ENCODE measurements around the gene TP63. TPM values are rescaled to one million over a fixed set of nuclear protein-coding genes. Genes with fewer than 3 reads are reported as not detected.

The TP63 gene
- total and polyA plus RNA-seq, 2 experiments from 2014 or later, result not detected

GRCh38 chr3:189778340-189778950 is 147.3 kb downstream of the TP63 start (continued):
- no peak for TF ChIP-seq ZNF462 (CRISPR knock-in tag; IDR thresholded peaks at IDR 0.05)

- Mint-ChIP-seq H3K27ac (no peak overlapping the region), H3K4me3 (no peak overlapping the region), H3K27me3 (ENCODE audit: insufficient read depth, low read depth, poor library complexity) (peaks cover 56% of the 10 kb centered on the region), H3K4me1 (peaks cover 16% of the 10 kb centered on the region), H3K9me3 (no peaks in the 10 kb centered on the region), H3K36me3 (ENCODE audit: low read depth) (no peaks in the 10 kb centered on the region)
- Histone ChIP-seq H3K36me3 (ENCODE audit: insufficient read depth) (no peaks in the 10 kb centered on the region), H3K4me1 (ENCODE audit: insufficient read depth) (peaks cover 8% of the 10 kb centered on the region; the same call in 1 of the 2 replicates), H3K79me2 (replicated peaks; ENCODE audit: insufficient read depth) (no peaks in the 10 kb centered on the region), H4K20me1 (replicated peaks; ENCODE audit: insufficient read depth) (no peaks in the 10 kb centered on the region), H3K4me2 (no peak overlapping the region), H2AFZ (no peak overlapping the region), H3K9me2 (ENCODE audit: insufficient read depth) (no peaks in the 10 kb centered on the region), H3F3A (replicated peaks; ENCODE audit: low read depth) (no peaks in the 10 kb centered on the region), H3K27me3 (ENCODE audit: insufficient read depth) (peaks cover 78% of the 10 kb centered on the region), H3K4me3 (no peak overlapping the region), H3K27ac (ENCODE audit: low read depth) (no peak overlapping the region)
- no peak for ATAC-seq
- no peak for DNase-seq (ENCODE audit: low spot score)
- TF ChIP-seq ZNF462 (CRISPR knock-in tag; IDR thresholded peaks at IDR 0.05) (no peak), NANOG (IDR thresholded peaks at IDR 0.05; ENCODE audit: borderline replicate concordance) (no peak), POLR2AphosphoS5 (IDR thresholded peaks at IDR 0.05; ENCODE audit: low read depth) (no peak), CTCF (conservative IDR thresholded peaks at IDR 0.05; ENCODE audit: low read depth in 2 of 2) (no peak)
These were observed 148.0 kb downstream of the TP63 start for GRCh38 chr3:189779166-189779565.

Measured in GM23338 (cell line).